ENCODE measurements around the gene DPM1. TPM values are rescaled to one million over a fixed set of nuclear protein-coding genes. Genes with fewer than 3 reads are reported as not detected.

The DPM1 gene
- total RNA-seq, 1 donor from 2014 or later: 80.0 TPM

DNA sequence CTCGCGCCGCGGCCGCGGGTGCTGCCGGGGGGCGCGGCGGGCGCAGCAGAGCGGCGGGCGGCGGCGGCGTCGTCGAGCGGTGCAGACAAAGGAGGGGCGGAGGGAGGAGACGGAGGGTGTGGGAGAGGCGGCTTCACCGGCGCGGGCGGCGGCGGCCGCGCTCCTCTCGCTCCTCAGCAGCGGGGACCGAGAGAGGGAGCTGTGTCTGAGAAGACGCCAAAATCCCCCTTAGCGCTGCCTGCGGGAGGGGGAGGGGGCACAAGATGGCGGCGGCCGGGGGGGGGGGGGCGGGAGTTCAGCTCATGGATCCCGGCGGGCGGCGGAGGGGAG is 27.4 kb downstream of the DPM1 start:
- no peak for DNase-seq (ENCODE audit: low read depth)

DNA sequence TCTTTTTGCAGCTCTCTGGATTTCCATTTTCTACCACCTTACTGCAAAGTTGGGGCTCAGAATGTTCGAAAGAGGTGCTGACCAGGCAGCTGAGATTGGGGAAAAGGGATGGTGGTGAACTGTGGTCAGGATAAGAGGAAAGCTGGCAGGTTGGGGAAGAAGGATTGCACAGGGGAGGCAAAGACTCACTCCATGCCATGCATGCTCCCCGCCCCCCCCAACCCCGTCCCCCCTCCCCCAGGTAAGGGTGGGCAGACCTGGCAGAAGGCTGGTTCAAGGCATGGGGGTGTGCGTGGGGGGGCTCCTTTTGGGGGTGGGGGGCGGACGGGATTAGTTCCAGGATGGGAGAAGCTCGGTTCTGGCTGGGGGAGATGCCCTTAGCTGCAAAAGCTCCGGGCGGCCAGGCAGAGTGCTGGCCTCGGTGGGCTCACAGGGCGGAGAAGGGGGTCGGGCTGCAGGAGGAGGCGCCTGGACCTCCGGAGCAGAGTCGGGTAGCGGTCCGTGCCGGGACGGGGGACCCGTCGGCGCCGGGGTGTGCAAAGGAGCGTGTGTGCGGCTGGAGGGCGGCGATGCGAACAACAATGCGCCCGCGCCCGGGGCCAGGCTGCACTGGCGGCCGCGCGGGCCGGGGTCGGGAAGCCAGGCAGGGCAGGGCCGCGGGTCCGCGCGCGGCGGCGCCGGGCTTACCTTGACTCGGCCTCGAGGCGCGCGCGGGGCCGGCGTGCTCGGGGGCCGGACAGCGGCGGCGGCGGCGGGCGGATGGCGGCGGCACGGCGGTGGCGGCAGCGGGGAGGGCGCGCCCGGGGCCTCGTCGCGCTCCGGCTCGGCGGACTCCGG is 28.0 kb downstream of the DPM1 start:
- DNase-seq (ENCODE audit: low read depth): no peak

DNA sequence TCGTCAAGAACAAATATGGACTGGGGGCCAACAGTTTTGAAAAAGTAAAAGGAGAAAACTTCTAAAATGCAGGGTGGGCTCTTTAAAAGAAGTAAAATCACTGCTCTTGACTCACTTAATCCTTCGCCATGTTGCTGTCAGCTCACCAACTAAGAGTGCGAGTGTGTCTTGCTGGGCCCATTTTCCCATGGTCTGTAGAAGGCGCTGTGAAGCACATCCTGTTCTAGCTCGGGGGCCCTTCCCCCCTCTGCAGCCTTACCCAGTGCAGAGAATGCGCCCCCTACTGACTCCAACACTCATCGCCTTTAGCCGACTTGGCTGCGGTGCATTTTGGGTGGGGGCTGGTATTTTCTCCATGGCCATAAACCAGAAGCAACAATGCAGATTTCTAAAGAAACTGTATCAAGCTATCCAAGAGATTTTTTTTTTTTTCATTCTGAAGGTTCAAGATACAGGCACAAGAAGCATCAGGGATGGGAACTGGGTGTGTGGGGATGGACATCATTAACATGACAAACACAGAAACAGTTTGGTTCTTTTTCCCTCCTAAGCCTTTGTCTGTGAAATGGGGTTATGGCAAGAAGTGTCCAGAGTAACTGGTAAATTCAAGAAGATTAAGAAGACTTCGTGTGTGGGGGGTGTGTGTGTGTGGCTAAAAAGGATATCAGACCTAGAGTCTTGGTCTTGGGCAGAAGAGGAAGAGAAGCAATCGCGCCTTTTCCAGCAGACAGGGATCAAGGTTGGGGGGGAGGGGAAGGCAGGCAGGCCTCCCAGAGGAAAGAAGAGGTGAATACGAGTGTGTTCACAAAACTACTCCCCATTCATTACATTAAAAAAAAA is 28.8 kb downstream of the DPM1 start:
- peak; percentile 95 for DNase-seq (ENCODE audit: low read depth)

DNA sequence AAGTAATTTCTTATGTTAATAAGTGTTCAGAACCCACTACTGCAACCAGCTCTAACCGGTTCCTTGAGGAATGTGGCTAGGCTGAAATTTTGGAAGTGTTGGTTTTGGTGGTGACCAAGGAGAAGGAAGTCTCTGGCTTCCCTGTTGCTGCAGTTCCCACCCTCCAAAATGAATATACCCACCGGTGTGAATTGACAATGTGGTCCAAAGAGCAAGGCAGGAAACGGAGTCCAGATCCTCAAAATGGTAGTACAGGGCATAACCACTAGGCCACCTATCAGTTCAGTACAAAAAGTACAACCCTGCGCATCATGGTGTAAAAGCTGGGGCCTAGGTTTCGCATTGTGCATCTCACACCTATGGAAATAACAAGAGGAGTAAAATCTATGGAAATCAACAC is 29.9 kb downstream of the DPM1 start:
- DNase-seq (ENCODE audit: low read depth): no peak

DNA sequence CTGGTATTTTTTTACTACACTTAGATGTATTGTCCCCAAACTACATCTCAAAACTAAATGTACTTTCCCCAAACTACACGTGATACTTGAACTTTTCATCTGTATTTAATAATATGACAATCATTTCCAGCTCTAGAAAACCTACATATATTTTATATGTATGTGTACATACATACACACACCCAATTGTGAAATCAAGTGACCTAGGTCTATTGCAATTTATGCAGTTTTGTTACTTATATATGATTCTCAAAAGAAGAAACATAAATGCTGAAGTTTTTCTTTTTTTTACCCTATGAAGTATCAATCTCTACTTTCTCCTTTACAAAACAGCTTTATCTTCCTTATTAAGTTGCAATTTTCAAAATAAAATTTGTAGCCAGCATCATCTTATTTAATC is 31.8 kb downstream of the DPM1 start:
- no peak for DNase-seq (ENCODE audit: low read depth)

DNA sequence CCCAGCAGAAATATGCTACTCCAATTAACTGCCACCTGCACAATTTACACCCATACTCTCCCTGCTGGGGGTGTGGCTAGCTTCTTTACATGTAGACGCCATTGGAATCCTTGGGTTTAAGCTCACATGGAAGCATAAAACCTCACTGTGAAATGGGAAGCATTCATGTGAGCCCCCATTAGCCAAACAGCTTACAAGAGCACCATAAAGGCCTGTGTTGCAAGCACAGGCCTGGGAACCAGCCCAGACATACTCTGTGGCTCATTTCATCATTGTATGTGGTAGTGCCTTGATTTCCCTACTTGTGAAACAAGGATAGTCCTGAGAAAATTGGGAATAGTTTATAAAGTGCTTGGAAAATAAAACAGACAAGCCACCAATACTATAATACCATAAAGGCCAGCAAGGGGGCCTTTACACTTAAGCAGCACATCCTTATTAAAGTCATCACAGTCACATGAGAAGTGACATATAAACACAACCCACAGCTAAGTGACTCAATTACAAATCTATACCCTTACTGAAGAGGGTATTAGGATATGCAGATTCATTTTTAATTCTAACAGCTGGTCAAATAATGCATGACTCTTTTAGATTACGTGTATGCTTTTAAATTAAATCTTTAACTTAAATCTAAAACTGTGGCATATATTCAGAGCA is 33.9 kb downstream of the DPM1 start:
- no peak for DNase-seq (ENCODE audit: low read depth)

DNA sequence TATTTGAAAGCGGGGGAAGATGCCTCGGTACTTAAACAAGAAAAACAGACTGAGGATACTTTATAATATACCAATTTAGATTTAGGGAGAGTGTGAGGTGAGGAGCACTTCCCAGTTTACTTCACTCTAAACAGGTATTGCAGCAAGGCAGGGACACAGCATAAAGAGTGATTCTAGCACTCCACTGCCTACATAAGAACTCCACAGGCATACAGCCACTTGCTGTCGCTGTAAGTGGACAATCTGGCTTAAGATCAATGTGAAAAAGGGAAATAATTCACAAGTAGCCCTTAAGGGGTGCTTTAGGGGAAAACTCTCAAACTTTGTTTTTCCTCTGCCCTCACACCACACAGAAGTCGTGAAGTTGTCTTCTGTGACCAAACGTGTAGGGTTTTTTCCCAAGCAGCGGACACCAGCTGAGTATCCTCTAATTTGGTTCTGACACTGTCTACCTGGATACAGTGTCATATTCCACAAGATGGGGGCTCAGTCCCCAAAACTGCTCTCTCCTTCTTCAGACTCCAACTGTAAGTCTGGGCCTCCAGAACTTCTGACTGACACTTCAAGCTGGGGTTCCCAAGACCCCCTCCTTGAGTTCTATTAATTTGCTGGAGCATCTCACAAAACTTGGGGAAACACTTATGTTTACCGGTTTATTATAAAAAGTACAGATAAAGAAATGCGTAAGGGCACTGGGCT is 36.4 kb downstream of the DPM1 start:
- DNase-seq (ENCODE audit: low read depth): no peak

DNA sequence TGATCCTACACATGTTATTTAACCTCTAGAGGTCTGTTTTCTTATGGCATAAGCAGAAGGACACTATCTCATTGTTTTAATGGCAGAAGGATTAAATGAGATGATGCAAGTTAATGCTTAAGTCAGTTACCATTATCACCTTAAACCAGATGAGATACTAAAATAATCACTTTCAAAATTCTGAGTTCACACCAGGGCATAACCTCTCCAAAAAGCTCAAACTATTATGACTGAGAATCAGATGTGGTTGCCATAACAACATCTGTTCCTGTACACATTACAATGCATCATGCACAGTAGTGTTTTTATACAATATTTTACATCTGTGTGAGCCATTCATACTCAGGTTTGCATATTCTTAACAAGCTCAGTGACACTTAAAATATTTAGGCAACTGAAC is 37.3 kb downstream of the DPM1 start:
- DNase-seq (ENCODE audit: low read depth): no peak

DNA sequence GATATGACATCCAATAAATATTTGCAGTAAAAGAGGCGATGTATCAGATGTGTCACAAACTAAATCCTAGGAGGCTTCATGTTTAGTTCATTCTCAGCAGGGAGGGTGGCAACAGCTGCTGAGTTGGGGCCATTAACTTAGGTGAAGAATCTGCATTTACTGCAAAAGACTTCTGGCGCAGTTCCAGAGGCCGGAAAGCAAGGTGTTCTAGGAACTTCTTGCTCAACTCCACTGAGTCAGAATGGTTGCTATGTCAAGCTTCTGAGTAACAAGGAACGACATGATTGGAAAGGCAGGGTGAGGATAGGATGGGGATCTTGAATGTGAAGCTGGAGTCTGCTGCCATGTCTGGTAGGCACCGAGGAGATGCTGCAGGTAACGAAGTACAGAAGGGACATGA is 38.8 kb downstream of the DPM1 start:
- peak; percentile 51 for DNase-seq (ENCODE audit: low read depth)

DNA sequence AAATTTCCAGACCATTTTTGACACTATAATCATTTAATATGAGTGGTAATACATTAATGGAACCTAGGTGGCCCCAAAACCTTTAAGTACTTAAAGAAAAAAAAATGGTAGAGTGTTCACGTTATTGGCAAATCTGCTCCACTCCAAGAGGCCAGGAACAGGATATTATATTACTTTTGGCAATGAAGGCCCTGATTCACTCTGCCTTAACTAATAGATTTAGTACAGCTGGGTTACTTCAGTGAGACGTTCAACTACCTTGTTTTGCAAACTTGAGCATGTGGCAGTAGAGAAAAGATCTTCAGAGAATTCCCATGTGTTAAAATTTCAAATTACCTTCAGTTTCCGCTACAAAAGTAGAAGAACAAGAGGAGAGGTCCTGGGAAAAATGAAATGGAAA is 39.9 kb downstream of the DPM1 start:
- no peak for DNase-seq (ENCODE audit: low read depth)

DNA sequence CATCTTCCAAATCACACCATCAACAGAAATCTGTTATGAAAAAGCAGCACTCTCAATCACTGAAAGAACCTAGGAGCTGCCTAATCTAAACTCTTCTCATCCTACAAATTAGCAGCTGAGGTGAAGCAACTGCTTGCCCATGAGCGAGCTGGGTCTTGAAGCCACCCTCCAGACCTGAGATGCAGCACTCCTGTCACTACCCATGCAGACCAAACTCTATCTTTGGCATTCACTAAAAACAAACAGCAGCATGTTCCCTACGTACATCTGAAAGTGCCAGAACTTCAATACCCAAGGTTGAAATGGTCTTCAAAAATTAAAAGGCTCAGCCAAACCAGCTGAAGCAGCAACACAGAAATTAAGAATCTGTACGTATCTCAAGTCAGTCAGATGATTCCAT is 41.4 kb downstream of the DPM1 start:
- no peak for DNase-seq (ENCODE audit: low read depth)

DNA sequence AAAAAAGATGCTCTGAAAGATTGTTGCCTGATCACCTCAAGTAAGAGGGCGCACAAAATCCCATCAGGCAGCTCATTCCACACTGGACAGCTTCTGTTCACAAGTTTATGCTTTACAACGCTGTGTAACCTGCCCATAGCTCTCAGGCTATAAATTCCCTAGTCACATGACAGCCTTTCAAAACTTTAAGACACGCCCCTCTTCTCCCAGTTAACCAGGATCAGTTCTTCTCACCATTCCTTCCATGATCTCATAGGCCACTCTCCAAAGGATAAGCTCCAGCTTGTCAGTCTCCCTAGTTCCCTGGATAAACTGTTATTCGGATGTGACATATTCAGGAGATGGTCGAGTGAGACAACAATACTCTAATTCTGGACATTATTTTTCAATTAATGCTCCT is 42.1 kb downstream of the DPM1 start:
- DNase-seq (ENCODE audit: low read depth): no peak

DNA sequence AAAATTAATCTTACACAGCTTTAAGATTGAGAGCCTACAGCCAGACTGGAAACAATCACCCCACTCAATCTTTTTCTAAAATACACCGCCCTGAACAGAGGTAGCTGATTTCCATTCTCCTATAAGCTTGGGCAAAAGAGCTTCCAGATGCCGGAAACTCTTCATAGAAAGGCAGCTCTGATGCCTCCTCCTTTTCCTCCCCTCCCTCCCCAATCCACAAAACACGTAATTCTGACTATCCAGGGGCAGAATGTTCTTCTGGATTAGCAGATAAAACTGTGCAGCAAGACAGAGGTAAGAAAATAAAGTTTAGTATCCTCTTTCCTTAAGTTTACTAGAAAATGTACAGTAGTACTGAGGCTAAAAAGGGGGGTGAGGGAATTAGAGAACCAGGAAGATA is 42.9 kb downstream of the DPM1 start:
- DNase-seq (ENCODE audit: low read depth): no peak

DNA sequence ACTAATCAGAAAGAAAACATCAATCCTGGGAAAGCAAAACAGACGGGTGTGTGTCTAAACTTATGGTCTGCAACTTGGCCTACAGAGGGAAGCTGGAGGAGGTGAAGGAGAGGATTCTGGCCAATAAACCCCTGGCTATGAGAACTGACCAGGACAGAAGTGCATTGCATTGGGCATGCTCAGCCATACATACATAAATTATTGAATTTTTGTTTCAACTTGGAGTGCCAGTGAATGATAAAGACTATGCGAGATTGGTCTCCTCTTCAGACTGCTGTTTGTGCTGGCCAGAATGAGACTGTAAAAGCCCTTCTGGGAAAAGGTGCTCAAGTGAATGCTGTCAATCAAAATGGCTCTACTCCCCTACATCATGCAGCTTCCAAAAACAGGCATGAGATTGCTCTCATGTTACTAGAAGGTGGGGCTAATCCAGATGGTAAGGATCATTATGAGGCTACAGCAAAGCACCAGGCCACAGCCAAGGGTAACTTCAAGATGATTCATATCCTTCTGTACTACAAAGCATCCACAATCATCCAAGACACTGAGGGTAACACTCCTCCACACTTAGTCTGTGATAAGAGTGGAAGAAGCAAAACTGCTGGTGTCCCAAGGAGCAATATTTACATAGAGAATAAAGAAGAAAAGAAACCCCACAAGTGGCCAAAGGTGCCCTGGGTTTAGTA is 44.5 kb downstream of the DPM1 start:
- peak; percentile 77 for DNase-seq (ENCODE audit: low read depth)

DNA sequence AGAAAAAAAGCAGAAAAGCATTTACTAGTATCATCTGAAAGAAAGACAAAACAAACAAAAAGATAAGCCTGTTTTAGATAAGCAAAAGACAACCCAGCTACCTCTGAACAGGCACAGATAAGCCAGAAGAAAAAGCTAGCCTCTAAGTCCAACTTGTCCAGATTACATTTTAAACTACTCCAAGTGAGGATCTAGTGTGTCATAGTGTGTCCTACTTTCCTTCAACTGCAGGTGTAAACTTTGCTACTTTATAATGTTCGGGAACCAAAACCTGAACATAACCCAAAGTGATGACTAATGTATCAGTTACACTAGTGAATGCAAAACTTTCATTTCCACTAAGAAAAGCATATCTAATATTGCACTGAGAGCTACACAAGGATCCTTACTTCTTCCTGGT is 46.6 kb downstream of the DPM1 start:
- DNase-seq (ENCODE audit: low read depth): no peak

DNA sequence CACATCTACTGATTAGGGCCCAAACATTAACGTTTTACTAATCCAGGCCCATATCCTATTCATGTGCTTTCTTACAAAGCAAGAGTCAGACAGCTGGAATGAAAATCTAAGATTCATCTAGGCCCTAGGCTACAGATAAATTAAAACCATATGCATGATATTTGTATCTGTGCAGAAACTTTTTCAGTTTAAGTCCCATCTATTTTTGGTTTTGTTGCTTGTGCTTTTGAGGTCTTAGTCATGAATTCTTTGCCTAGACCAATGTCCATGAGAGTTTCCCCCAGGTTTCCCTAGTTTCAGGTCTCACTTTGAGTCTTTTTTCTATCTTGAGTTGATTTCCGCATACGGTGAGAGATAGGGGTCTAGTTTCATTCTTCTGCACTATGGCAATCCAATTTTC is 47.3 kb downstream of the DPM1 start:
- no peak for DNase-seq (ENCODE audit: low read depth)

DNA sequence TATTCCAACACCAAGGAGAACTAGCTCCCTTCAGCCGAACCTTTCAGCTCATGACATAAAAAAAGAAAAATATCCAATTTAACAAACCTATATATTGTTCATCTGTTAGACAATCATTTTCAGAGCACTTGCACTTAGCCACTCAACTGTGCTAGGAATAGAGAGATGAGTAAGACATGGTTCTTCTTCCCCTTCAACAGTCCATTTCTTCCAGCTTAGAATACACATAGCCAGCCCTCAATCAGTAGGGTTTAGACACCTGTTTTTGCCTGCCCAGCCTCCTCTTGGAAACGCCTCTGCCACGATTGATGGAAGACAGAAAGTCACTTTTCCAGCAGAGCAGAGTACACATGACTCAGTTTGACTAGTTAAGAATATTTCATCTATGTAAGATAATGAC is 48.9 kb downstream of the DPM1 start:
- DNase-seq (ENCODE audit: low read depth): peak; percentile 74

DNA sequence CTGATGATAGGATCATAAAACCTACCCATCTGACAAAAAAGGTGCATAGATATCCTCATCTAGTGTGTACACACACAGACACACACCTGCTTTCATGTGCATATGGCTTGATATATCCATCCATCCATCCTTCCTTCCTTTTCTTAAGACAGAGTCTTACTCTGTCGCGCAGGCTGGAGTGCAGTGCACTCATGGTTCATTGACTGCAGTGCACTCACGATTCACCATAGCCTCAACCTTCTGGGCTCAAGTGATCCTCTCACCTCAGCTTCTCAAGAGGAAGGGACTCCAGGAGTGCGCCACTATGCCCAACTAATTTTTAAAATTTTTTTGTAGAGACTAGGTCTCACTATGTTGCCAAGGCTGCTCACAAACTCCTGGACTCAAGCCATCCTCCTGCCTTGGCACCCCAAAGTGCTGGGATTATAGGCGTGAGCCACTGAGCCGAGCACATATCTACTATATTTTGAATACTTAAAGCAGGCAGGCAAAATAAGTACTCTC is 54.2 kb downstream of the DPM1 start:
- no peak for DNase-seq (ENCODE audit: low read depth)

DNA sequence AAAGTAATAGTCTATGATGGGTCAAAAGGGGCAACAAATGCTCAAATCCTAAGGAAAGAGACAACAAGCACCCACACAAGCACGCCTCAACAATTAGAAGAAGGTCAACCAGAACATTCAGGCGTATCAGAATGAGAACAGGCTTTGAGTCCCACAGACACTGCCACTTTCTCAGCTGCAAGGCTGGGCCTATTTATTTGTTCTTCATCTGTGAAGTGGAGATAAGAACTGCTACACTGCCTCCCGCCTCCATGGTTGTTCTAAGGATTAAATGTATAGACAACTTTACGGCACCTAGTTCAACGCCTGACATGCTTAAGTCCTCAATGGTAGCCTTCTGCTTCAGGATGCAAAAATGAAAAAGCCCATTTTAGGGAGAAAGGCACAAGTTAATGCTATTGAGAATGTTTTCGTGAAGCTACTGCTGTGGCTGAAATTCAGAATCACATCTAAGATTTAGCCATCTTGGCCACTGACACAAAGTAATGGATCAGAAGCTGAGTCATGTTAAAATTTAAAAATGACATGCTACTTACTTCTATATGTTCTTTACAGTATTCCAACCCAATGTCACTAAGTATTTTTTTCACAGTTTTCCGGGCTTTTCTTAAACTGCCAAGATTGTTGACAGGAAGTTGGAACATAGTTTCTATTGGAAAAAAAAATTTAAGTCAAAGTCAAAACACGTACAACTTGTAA is 54.8 kb downstream of the DPM1 start:
- DNase-seq (ENCODE audit: low read depth): no peak

DNA sequence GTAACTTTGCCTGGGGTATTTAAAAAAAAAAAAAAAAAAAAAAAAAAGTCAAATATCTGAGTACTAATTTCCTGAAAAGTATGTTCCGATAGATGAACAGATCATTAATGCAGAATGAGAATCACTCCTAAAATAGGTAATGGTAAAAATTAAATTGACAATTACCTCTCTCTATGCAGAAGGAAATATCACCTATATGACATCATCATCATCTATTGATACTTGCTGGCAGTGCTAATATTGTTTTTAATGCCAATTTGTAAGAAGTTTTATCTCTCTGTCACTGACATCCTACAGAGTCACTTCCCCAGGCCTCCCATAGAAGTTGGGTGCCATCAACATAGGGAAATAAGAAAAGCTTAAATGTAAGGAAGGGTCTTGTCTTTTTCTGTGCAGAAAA is 57.0 kb downstream of the DPM1 start:
- DNase-seq (ENCODE audit: low read depth): no peak

Data from myocyte (in vitro differentiated cells).